Left kidney (tissue), 2 donors: ENCODE data around the gene SORBS1. TPM values are rescaled to one million over a fixed set of nuclear protein-coding genes. Genes with fewer than 3 reads are reported as not detected.
"Not testable (repeated sequence)": the region's sequence is repeated elsewhere in the genome, so short reads cannot be mapped to it uniquely, and the experiment has no call there.

Experiments used
- DNase-seq: peaks from one replicate; pipeline ENCODE4 v3.0.0-alpha.2; 2013
- polyA plus RNA-seq: library from polyadenylated mRNA; unstranded; fragments of 120-200 nt; gene quantifications from one replicate; pipeline ENCODE4 v1.2.1, GENCODE V29; 2013; ENCODE audit not compliant: insufficient read length

SORBS1 gene
- polyA plus RNA-seq, 1 donor = 41.7 TPM

GRCh38 chr10:95347402-95347766 lies 213.8 kb downstream of the SORBS1 start:
- not testable (repeated sequence) for DNase-seq

- no peak for DNase-seq
These were observed 214.3 kb downstream of the SORBS1 start for GRCh38 chr10:95346715-95347401.

DNA sequence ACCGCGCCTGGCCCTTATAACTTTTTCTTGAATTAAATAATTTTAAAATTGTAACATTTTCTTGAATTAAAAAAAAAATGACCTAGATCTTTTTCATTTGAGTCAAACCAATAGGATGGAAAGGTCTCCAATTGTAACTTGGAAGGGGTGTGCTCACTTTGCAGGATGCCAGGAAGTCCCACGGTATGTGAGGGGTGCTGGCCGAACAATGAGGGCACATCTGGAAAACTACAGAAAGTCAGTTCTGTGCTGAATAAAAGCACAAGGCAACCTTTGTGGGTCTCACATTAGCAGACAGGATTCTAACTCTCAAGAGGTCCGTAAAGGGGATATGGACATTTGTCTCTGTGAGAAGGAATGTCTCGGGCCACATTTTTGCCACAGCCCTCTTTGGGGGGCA lies 217.6 kb downstream of the SORBS1 start:
- DNase-seq = no peak

DNA sequence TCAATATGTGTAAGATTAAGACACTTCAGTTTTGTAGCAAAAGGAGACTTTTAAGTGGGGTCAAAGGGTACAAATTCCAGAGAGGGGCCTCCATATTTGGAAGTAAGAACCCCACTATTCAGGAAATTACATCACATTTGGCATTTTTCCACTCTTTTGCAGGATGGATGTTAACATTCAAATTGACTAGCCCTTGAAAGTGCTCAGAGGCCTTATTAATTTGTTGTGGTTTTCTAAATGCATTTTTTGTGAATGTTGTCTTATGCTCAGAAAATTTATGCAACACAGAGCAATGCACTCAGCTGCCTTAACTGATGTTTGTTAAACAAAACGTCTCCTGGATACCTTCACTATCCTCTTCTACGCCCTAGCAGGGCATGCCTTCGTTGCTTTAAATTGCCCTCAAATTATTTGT lies 219.4 kb downstream of the SORBS1 start:
- peak; percentile 69 for DNase-seq

DNA sequence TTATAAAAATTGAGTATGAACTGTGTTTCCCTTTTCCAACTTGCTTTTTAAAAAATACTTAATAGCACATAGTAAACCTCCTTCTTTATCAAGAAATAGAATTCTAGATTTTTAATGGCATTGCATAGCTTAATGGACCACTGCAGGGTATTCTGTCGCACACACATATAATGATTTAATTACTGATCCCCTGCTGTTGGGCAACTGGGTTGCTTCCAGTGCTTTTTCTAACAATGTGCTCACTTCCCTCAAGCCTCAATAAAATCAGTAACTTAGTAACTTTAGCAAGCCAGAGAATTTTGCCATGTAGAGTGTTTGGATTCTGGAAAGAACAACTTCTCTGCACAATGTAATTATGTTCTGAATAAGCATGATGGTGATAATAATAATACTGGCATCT lies 221.3 kb downstream of the SORBS1 start:
- no peak for DNase-seq

DNA sequence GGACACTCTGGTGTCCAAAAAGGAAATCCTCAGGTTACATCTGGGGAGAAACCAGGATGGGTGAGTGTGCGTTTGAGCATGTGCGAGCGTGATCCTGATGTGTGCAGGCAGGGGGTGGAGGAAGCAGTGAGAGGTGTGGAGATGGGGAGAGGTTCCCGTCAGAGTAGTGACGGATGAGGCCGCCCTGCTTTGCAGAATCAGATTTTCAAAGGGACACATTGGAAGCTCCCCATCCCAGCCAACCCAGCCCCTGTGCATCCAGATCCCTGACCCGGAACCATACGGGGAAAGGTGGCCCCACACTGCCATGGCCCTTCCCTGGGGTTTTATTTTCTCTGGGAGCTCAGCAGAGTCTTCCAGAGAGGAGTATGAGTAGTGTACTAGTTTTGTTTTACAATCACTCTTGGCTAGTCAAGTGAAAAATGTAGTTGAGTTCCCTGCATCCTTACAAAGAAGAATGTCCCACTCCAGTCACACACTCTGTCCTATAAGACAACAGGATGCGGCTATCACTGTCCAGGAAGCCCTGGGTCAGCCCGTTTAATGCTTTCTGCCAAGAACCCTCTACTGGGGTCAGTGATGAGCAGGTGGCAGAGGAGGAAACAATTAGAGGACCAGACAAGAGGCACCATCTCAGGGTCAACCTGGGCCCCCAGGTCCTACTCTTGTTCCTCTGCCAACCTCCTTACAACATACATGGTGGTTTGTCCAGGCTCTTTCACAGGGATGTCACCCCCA lies 223.6 kb downstream of the SORBS1 start:
- DNase-seq = peak; percentile 24

DNA sequence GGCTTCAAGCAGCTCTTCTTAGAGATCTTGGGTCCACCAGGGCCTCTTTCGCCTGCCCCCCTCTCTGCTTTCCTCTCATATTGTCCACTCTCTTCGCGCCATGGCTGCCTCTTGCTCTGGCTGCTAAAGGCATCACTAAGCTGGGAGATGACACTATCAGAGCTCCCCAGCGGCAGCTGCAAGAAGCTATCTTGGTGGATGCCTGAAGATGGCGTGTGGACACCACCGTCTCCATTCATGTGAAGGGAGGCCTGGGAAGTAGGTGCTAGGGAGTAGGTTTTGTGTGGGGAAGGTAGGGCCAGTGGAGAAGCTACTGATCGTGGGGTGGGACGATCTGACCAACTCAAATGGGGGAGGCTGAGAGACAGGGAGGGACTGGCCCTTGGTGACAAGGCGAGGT lies 224.5 kb downstream of the SORBS1 start:
- DNase-seq = no peak

- no peak for DNase-seq
These were observed 225.1 kb downstream of the SORBS1 start for GRCh38 chr10:95335933-95336699.

DNA sequence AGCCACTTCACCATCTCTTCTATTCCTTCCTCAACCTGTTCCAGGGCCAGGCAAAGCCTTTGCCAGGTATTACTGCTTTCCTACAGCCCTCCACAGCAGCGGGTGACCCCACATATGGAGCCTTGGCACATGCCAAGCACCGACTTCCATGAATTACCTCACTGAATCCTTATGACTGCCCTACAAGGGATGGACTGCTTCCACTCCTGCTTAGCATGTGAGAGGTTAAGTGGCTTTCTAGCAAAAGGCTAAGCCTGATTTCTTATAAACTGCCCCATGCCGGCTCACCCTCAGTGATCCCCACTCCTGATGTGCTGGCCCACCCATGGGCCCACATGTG lies 226.4 kb downstream of the SORBS1 start:
- no peak for DNase-seq

GRCh38 chr10:95333997-95334804 lies 227.0 kb downstream of the SORBS1 start:
- no peak for DNase-seq

GRCh38 chr10:95332666-95333249 lies 228.4 kb downstream of the SORBS1 start:
- DNase-seq = no peak

GRCh38 chr10:95331596-95332130 lies 229.5 kb downstream of the SORBS1 start:
- DNase-seq = no peak

GRCh38 chr10:95330966-95331453 lies 230.2 kb downstream of the SORBS1 start:
- DNase-seq = no peak

DNA sequence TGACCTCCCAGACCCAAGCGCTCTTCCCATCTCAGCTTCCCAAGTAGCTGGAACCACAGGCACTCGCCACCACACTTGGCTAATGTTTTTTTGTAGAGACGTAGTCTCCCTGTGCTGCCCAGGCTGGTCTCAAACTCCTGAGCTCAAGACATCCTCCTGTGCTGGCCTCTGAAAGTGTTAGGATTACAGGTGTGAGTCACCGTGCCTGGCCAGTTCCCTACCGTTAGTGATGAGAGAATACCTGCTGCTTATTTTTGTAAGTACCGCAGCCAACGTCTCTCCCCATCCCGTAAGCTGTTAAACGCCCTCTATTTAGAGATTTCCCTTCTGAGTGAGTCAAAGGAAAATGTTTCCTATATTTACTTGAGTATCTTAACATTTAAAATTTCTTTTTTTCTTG lies 231.9 kb downstream of the SORBS1 start:
- no peak for DNase-seq

- no peak for DNase-seq
These were observed 233.2 kb downstream of the SORBS1 start for GRCh38 chr10:95328013-95328412.

DNA sequence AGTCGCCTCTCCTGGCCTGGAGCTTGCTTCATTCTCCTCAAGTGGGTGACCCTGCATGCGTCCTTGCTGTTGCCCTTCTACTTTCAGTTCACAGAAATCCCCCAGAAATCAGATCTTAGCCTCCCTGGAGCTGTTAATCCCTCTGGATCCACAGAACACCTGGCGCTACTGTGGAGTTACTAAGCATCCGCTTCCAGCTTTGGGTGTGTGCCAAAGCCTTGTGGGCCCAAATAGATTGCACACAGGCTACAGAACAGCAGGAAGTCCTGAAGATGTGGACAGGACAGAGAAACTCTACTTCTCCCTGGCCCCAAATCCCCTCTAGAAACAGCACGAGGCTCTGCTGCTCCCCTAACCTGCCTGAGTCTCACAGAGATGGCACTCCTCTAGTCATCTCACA lies 233.8 kb downstream of the SORBS1 start:
- DNase-seq = no peak

- DNase-seq = no peak
These were observed 234.8 kb downstream of the SORBS1 start for GRCh38 chr10:95326396-95326795.

GRCh38 chr10:95325863-95326262 lies 235.3 kb downstream of the SORBS1 start:
- no peak for DNase-seq

DNA sequence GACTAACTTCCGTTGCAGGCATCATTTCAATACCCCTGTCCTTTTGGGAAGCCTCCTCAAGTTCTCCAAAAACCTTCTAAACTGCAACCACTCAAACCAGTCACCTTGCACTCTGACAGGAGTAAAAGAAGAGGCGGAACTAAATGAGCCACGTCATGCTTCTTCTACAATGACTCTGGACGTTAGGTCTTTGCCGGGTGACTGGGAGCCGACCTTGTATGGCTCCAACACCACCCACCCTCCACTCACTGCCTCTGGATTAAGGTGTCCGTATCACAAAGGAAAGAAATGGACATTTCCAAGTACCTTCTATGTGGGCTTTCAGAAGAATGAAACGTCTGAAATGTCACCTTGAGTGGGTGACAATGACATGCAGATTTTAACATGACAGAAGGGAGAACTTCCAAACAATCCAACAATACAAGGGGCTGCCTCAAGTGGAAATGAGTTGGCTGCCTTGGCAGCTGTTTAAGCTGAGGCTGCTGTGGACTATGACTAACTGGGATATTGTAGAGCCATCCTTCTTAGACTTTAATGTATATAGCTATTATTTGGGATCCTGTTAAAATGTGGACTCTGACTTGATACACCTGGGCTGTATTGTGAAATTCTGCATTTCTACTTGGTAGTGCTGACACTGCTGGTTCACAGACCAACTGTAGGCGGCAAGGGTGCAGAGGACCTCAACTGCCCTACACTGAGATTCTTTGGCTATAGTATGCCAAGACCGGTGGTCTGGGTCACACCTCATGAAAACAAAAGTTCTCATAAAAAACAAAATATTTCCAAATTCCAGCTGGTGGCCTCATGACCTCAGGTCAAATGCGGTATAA lies 236.5 kb downstream of the SORBS1 start:
- DNase-seq = no peak

GRCh38 chr10:95321554-95322301 lies 239.4 kb downstream of the SORBS1 start:
- DNase-seq = no peak
